Measurements from ENCODE around the gene FAM83C. TPM values are rescaled to one million over a fixed set of nuclear protein-coding genes. Genes with fewer than 3 reads are reported as not detected.

FAM83C gene
- total RNA-seq, 4 donors from 2014 or later, result 29.5 to 55.3 (median 38.2) TPM

GRCh38 chr20:35302421-35303335 is 10.5 kb upstream of the FAM83C start:
- Histone ChIP-seq H3K4me3 (no peak overlapping the region), H3K27me3 (no peaks in the 10 kb centered on the region), H3K36me3 (no peaks in the 10 kb centered on the region), H3K27ac (no peak overlapping the region), H3K9me3 (no peaks in the 10 kb centered on the region), H3K4me1 (peaks cover 38 to 67% (median 40%) of the 10 kb centered on the region in 3 donors)
- 47 to 81% methylated on average over 3 to 5 of the region's 6 CpGs for WGBS, 2 donors
- DNase-seq, result no peak
- no peak for TF ChIP-seq POLR2A (IDR thresholded peaks at IDR 0.05)
- no peak for TF ChIP-seq CTCF (IDR thresholded peaks at IDR 0.05)
- intact Hi-C loops (cut with DNase I), result loop anchor here (5.0 kb wide), 1 partner anchor 135 kb away; the partner anchor contains the start of gene GDF5

- Histone ChIP-seq H3K4me3 (no peak overlapping the region), H3K9me3 (no peaks in the 10 kb centered on the region), H3K27me3 (no peaks in the 10 kb centered on the region), H3K27ac (no peak overlapping the region), H3K4me1 (peaks cover 26 to 67% (median 35%) of the 10 kb centered on the region in 3 donors), H3K36me3 (no peaks in the 10 kb centered on the region)
- intact Hi-C loops (cut with DNase I), result loop anchor here (5.0 kb wide), 1 partner anchor 136 kb away; the partner anchor contains the start of gene GDF5
- DNase-seq, result no peak
- no peak for TF ChIP-seq CTCF (IDR thresholded peaks at IDR 0.05)
- no peak for TF ChIP-seq POLR2A (IDR thresholded peaks at IDR 0.05)
- WGBS, 2 donors, result 84 to 97% methylated on average over 2 of the region's 2 CpGs
Measured at GRCh38 chr20:35301426-35301825, 9.2 kb upstream of the FAM83C start.

GRCh38 chr20:35300469-35301262 is 8.4 kb upstream of the FAM83C start:
- intact Hi-C loops (cut with DNase I), result loop anchor here (5.0 kb wide), 1 partner anchor 137 kb away; the partner anchor contains the start of gene GDF5

GRCh38 chr20:35299780-35300179 is 7.6 kb upstream of the FAM83C start:
- TF ChIP-seq CTCF (IDR thresholded peaks at IDR 0.05) (no peak), POLR2A (IDR thresholded peaks at IDR 0.05) (no peak)
- intact Hi-C loops (cut with DNase I), result loop anchor here (5.0 kb wide), 1 partner anchor 138 kb away; the partner anchor contains the start of gene GDF5
- 78 to 88% methylated on average over 4 of the region's 4 CpGs for WGBS, 2 donors

More at GRCh38 chr20:35300469-35301262, 8.4 kb upstream of the FAM83C start:
- no peak overlapping the region for H3K27ac ChIP-seq
- DNase-seq, result no peak
- H3K9me3 ChIP-seq, result no peaks in the 10 kb centered on the region
- peaks cover 0 to 3% (median 0%) of the 10 kb centered on the region in 4 donors for H3K27me3 ChIP-seq
- H3K36me3 ChIP-seq, result no peaks in the 10 kb centered on the region
- H3K4me1 ChIP-seq, result peaks cover 18 to 67% (median 34%) of the 10 kb centered on the region in 3 donors
- TF ChIP-seq CTCF (IDR thresholded peaks at IDR 0.05) (no peak), POLR2A (IDR thresholded peaks at IDR 0.05) (no peak)
- no peak overlapping the region for H3K4me3 ChIP-seq
- WGBS, 2 donors, result 77 to 84% methylated on average over 4 of the region's 4 CpGs

More at GRCh38 chr20:35299780-35300179, 7.6 kb upstream of the FAM83C start:
- peaks cover 0 to 3% (median 0%) of the 10 kb centered on the region in 4 donors for H3K27me3 ChIP-seq
- no peak overlapping the region for H3K27ac ChIP-seq
- peaks cover 9 to 60% (median 26%) of the 10 kb centered on the region in 3 donors for H3K4me1 ChIP-seq
- H3K4me3 ChIP-seq, result no peak overlapping the region
- DNase-seq, result no peak
- H3K9me3 ChIP-seq, result no peaks in the 10 kb centered on the region
- no peaks in the 10 kb centered on the region for H3K36me3 ChIP-seq
